PC-3 (cell line): ENCODE measurements around the gene ZW10. TPM values are rescaled to one million over a fixed set of nuclear protein-coding genes. Genes with fewer than 3 reads are reported as not detected.

ENCODE experiments used
- ATAC-seq: fragments of 200-7000 bp; cut with Tn5 transposase; 2 replicates; pipeline ENCODE4 v1.9.1; 2020; ENCODE audit warnings: mild to moderate bottlenecking, moderate library complexity
- BruUV-seq: library from RNA; stranded (reverse); fragments of 400-500 nt; replicated peaks from 2 replicates; lab custom pipeline; 2021; lab: Mats Ljungman, UMichigan
- CTCF ChIA-PET: fragments of 300-600 bp; sonication (Branson Sonifier 250); formaldehyde crosslinking; loops from one replicate; lab custom pipeline; 2022; ENCODE audit warnings: antibody characterized with exemption; lab: Charles Lee
- POLR2A ChIA-PET: fragments of 300-600 bp; sonication (Branson Sonifier 250); formaldehyde crosslinking; loops from one replicate; lab custom pipeline; 2022; ENCODE audit warnings: antibody characterized with exemption; ENCODE audit not compliant: unreplicated experiment; lab: Charles Lee
- DNase-seq: peaks from one replicate; pipeline ENCODE4 v3.0.0-alpha.2; 2015
- H2AFZ ChIP-seq: fragments of 300-600 bp; sonication (generic); 2 replicates; pipeline ENCODE4 v1.6.0; 2016; ENCODE audit warnings: antibody characterized with exemption, low read length
- H3F3A ChIP-seq: fragments of 300-600 bp; sonication (generic); one replicate; pipeline ENCODE4 v1.6.0; 2017; ENCODE audit warnings: antibody characterized with exemption, low read length, control low read depth, mild to moderate bottlenecking; ENCODE audit not compliant: unreplicated experiment
- H3K27ac ChIP-seq: fragments of 300-600 bp; sonication (generic); 2 replicates; pipeline ENCODE4 v1.5.1; 2016; ENCODE audit warnings: mild to moderate bottlenecking, low read length
- H3K27me3 ChIP-seq: fragments of 300-600 bp; sonication (generic); 2 replicates; pipeline ENCODE4 v1.6.1; 2016; ENCODE audit warnings: low read length, mixed read lengths
- H3K36me3 ChIP-seq: fragments of 300-600 bp; sonication (generic); 2 replicates; pipeline ENCODE4 v1.6.1; 2016; ENCODE audit warnings: low read depth, mixed run types, low read length, mixed read lengths
- H3K4me1 ChIP-seq: fragments of 300-600 bp; sonication (generic); 2 replicates; pipeline ENCODE4 v1.5.1; 2016; ENCODE audit warnings: low read length; ENCODE audit not compliant: insufficient read depth
- H3K4me2 ChIP-seq: fragments of 300-600 bp; sonication (generic); 2 replicates; pipeline ENCODE4 v1.6.0; 2016; ENCODE audit warnings: low read length
- H3K4me3 ChIP-seq: fragments of 300-600 bp; sonication (generic); 2 replicates; pipeline ENCODE4 v1.5.1; 2016; ENCODE audit warnings: mild to moderate bottlenecking, low read length, mixed read lengths
- H3K79me2 ChIP-seq: fragments of 300-600 bp; sonication (generic); 2 replicates; pipeline ENCODE4 v1.6.1; 2017; ENCODE audit warnings: low read length, mixed read lengths
- H3K9ac ChIP-seq: fragments of 300-600 bp; sonication (generic); 2 replicates; pipeline ENCODE4 v1.6.0; 2016; ENCODE audit warnings: mild to moderate bottlenecking, low read length
- H3K9me2 ChIP-seq: fragments of 300-600 bp; sonication (generic); replicated peaks from 2 replicates; pipeline ENCODE4 v1.6.1; 2016; ENCODE audit warnings: mixed run types, low read length, mixed read lengths
- H3K9me3 ChIP-seq: fragments of 300-600 bp; sonication (generic); 2 replicates; pipeline ENCODE4 v1.6.1; 2016; ENCODE audit warnings: low read length, mixed read lengths
- H4K20me1 ChIP-seq: fragments of 300-600 bp; sonication (generic); 2 replicates; pipeline ENCODE4 v1.6.1; 2016; ENCODE audit warnings: low read length, mixed read lengths
- CTCF ChIP-seq: fragments of 300-600 bp; sonication (generic); conservative IDR thresholded peaks from 2 replicates; pipeline ENCODE4 v1.5.1; 2017; ENCODE audit warnings: antibody characterized with exemption, low read depth, mild to moderate bottlenecking, low read length
- EZH2 ChIP-seq: fragments of 300-600 bp; sonication (generic); IDR thresholded peaks from one replicate; pipeline ENCODE4 v1.6.1; 2017; ENCODE audit warnings: antibody characterized with exemption, mild to moderate bottlenecking, low read length; ENCODE audit not compliant: unreplicated experiment
- EZH2phosphoT487 ChIP-seq: fragments of 300-600 bp; sonication (generic); IDR thresholded peaks from 2 replicates; pipeline ENCODE4 v1.6.1; 2018; ENCODE audit warnings: mild to moderate bottlenecking, antibody characterized with exemption, low read length, borderline replicate concordance
- intact Hi-C: fragments of 100-400 bp; cut with micrococcal nuclease; formaldehyde crosslinking; loops from 2 replicates; pipeline ENCODE4 v1.9.0; 2023
- total RNA-seq: library from RNA; depleted of rRNA; stranded (reverse); fragments of >200 nt; gene quantifications from 2 replicates; pipeline ENCODE4 v1.2.3, GENCODE V29; 2014

The ZW10 gene
- total RNA-seq, 1 experiment from 2014 or later = 38.4 TPM

GRCh38 chr11:113817626-113818025 lies 44.1 kb upstream of the ZW10 start:
- no peak overlapping the region for H2AFZ ChIP-seq
- intact Hi-C loops = no loop called here
- no peak for TF ChIP-seq CTCF
- no peak for TF ChIP-seq EZH2phosphoT487
- TF ChIP-seq EZH2 = no peak
- CTCF ChIA-PET = no interaction called here
- no peak overlapping the region for H3K4me3 ChIP-seq
- no TSS peak for BruUV-seq
- ATAC-seq (no peak), DNase-seq (no peak)
- H3K9ac ChIP-seq = no peak overlapping the region
- no peak overlapping the region for H3K4me2 ChIP-seq
- no peaks in the 10 kb centered on the region for H3F3A ChIP-seq
- POLR2A ChIA-PET = no interaction called here
- no peaks in the 10 kb centered on the region for H3K9me2 ChIP-seq
- peaks cover 24% of the 10 kb centered on the region; the same call in 1 of the 2 replicates for H3K36me3 ChIP-seq
- H3K27me3 ChIP-seq = no peaks in the 10 kb centered on the region
- no peaks in the 10 kb centered on the region for H3K9me3 ChIP-seq
- H4K20me1 ChIP-seq = no peaks in the 10 kb centered on the region
- no peaks in the 10 kb centered on the region for H3K4me1 ChIP-seq
- H3K79me2 ChIP-seq = no peaks in the 10 kb centered on the region
- no peak overlapping the region for H3K27ac ChIP-seq

- Histone ChIP-seq H3K4me2 (no peak overlapping the region), H3K27ac (no peak overlapping the region), H3K9ac (no peak overlapping the region), H3K36me3 (peaks cover 29% of the 10 kb centered on the region), H3K4me3 (no peak overlapping the region), H3K9me3 (no peaks in the 10 kb centered on the region), H3K79me2 (no peaks in the 10 kb centered on the region), H2AFZ (no peak overlapping the region), H4K20me1 (no peaks in the 10 kb centered on the region), H3F3A (no peaks in the 10 kb centered on the region), H3K27me3 (no peaks in the 10 kb centered on the region), H3K9me2 (no peaks in the 10 kb centered on the region), H3K4me1 (no peaks in the 10 kb centered on the region)
- BruUV-seq = no TSS peak
- TF ChIP-seq CTCF (no peak), EZH2 (no peak), EZH2phosphoT487 (no peak)
- intact Hi-C loops = no loop called here
- no peak for ATAC-seq
- CTCF ChIA-PET = no interaction called here
- no peak for DNase-seq
- POLR2A ChIA-PET = no interaction called here
Observed at GRCh38 chr11:113817162-113817561, 43.7 kb upstream of the ZW10 start.

- ChIA-PET POLR2A (no interaction called here), CTCF (no interaction called here)
- no peak for ATAC-seq
- Histone ChIP-seq H3K4me1 (no peaks in the 10 kb centered on the region), H3K9ac (no peak overlapping the region), H3K4me2 (no peak overlapping the region), H3K9me2 (no peaks in the 10 kb centered on the region), H3F3A (no peaks in the 10 kb centered on the region), H2AFZ (no peak overlapping the region), H4K20me1 (no peaks in the 10 kb centered on the region), H3K79me2 (no peaks in the 10 kb centered on the region), H3K27me3 (no peaks in the 10 kb centered on the region), H3K27ac (no peak overlapping the region), H3K9me3 (no peaks in the 10 kb centered on the region), H3K4me3 (no peak overlapping the region), H3K36me3 (peaks cover 20% of the 10 kb centered on the region)
- BruUV-seq = no TSS peak
- no peak for DNase-seq
- intact Hi-C loops = no loop called here
- TF ChIP-seq CTCF (no peak), EZH2phosphoT487 (no peak), EZH2 (no peak)
Observed at GRCh38 chr11:113814181-113814580, 40.7 kb upstream of the ZW10 start.
